BJ (cell line): Measurements from ENCODE around the gene FBXW4. TPM values are rescaled to one million over a fixed set of nuclear protein-coding genes. Genes with fewer than 3 reads are reported as not detected.

ENCODE experiments used
- CTCF ChIA-PET: fragments of 350-600 bp; formaldehyde crosslinking; extraction: SDS; loops from one replicate; lab custom pipeline; 2021; ENCODE audit warnings: antibody characterized with exemption, inconsistent platforms; lab: Yijun Ruan, JAX
- POLR2A ChIA-PET: fragments of 300-600 bp; sonication (Branson Sonifier 250); formaldehyde crosslinking; extraction: SDS; loops from one replicate; lab custom pipeline; 2021; ENCODE audit warnings: antibody characterized with exemption; lab: Charles Lee
- DNase-seq: peaks from one replicate; pipeline ENCODE4 v3.0.0-alpha.2; 2011; ENCODE audit warnings: low read depth
- H3K27me3 ChIP-seq: 2 replicates; pipeline ENCODE4 v1.6.0; 2011; ENCODE audit warnings: low read length; ENCODE audit not compliant: control insufficient read depth, insufficient read depth
- H3K36me3 ChIP-seq: 2 replicates; pipeline ENCODE4 v1.5.1; 2011; ENCODE audit warnings: low read length; ENCODE audit not compliant: control insufficient read depth, insufficient read depth
- H3K4me3 ChIP-seq: 2 replicates; pipeline ENCODE4 v1.5.1; 2011; ENCODE audit warnings: low read depth, mild to moderate bottlenecking, control low read depth, low read length
- polyA plus RNA-seq: library from polyadenylated mRNA; depleted of rRNA; stranded (reverse); fragments of >200 nt; gene quantifications from 2 replicates; pipeline ENCODE4 v1.2.3, GENCODE V29; 2011
- TF ChIP-seq, protein P1 (sequence below): IDR thresholded peaks from 2 replicates; pipeline ENCODE4 v1.5.1; 2011; ENCODE audit warnings: low read depth, mild to moderate bottlenecking, control low read depth, inconsistent platforms, low read length, moderate library complexity; ENCODE audit not compliant: insufficient read depth

Gene FBXW4
- polyA plus RNA-seq, 1 experiment = 31.2 TPM

DNA sequence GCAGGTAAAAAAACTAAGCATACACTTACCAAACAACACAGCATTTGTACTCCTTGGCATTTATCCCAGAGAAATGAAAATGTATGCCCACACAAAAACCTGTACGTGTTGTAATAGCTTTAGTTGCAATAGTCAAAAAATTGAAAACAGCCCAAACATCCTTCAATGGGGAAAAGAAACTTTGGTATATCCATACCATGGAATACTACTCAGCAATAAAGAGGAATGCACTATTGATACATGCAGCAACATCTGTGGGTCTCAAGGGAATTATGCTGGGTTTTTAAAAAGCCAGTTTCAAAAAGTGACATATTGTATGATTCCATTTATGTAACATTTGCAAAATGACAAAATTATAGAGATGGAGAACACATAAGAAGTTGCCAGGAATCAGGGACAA lies 71.4 kb downstream of the FBXW4 start:
- TF ChIP-seq, protein P1, sequence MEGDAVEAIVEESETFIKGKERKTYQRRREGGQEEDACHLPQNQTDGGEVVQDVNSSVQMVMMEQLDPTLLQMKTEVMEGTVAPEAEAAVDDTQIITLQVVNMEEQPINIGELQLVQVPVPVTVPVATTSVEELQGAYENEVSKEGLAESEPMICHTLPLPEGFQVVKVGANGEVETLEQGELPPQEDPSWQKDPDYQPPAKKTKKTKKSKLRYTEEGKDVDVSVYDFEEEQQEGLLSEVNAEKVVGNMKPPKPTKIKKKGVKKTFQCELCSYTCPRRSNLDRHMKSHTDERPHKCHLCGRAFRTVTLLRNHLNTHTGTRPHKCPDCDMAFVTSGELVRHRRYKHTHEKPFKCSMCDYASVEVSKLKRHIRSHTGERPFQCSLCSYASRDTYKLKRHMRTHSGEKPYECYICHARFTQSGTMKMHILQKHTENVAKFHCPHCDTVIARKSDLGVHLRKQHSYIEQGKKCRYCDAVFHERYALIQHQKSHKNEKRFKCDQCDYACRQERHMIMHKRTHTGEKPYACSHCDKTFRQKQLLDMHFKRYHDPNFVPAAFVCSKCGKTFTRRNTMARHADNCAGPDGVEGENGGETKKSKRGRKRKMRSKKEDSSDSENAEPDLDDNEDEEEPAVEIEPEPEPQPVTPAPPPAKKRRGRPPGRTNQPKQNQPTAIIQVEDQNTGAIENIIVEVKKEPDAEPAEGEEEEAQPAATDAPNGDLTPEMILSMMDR = no peak
- ChIA-PET CTCF (interaction anchor here (0.7 kb wide), 1 partner anchor 23 kb away, joined by 3 read pairs; no protein-coding TSS in a partner anchor), POLR2A (no interaction called here)
- Histone ChIP-seq H3K36me3 (peaks cover 4% of the 10 kb centered on the region), H3K4me3 (no peak overlapping the region), H3K27me3 (no peaks in the 10 kb centered on the region)
- no peak for DNase-seq

DNA sequence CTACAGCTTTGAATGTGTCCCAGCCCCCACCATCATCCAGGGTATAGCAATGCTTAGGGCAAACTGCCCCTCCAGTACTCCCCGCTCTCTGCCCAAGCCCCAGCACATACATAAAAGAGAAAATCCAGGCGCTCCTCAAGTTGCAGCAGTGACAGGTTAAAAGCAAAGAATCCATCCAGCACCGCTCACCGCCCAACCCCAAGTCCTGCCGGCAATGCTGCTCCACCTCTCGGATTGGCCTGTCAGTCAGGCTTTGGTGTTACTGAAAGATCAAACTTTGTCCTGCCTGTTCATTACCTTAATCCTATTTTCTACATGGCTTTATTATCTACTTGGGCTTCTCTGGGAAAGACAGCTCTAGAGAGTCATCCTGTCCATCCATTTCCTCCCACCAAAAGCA lies 75.0 kb downstream of the FBXW4 start:
- Histone ChIP-seq H3K4me3 (no peak overlapping the region), H3K27me3 (no peaks in the 10 kb centered on the region), H3K36me3 (peaks cover 9% of the 10 kb centered on the region)
- TF ChIP-seq, protein P1 = no peak
- ChIA-PET POLR2A (no interaction called here), CTCF (no interaction called here)
- no peak for DNase-seq

DNA sequence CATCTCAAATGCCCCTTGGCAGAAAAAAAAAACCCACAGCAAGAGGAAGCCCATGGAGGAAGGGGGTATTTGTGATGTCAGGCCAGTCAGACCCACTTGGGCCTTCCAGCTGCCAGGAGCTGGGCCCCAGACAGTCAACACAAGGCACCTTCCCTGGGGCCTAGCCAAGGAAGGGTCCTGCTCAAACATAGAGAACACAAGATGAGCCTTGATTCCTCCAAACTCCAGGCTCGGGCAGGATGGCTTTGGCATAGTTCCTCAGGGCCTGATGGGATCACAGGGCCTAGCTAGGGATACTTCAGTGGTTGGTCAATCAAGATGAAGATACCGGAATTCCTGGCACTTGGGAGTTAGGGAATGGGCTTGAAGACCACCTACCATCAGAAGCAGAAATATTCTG lies 76.1 kb downstream of the FBXW4 start:
- DNase-seq = no peak
- ChIA-PET POLR2A (no interaction called here), CTCF (interaction anchor here (2.5 kb wide), 1 partner anchor 16 kb away, joined by 8 read pairs; no protein-coding TSS in a partner anchor)
- TF ChIP-seq, protein P1 = no peak
- Histone ChIP-seq H3K27me3 (no peaks in the 10 kb centered on the region), H3K36me3 (peaks cover 5% of the 10 kb centered on the region), H3K4me3 (no peak overlapping the region)

DNA sequence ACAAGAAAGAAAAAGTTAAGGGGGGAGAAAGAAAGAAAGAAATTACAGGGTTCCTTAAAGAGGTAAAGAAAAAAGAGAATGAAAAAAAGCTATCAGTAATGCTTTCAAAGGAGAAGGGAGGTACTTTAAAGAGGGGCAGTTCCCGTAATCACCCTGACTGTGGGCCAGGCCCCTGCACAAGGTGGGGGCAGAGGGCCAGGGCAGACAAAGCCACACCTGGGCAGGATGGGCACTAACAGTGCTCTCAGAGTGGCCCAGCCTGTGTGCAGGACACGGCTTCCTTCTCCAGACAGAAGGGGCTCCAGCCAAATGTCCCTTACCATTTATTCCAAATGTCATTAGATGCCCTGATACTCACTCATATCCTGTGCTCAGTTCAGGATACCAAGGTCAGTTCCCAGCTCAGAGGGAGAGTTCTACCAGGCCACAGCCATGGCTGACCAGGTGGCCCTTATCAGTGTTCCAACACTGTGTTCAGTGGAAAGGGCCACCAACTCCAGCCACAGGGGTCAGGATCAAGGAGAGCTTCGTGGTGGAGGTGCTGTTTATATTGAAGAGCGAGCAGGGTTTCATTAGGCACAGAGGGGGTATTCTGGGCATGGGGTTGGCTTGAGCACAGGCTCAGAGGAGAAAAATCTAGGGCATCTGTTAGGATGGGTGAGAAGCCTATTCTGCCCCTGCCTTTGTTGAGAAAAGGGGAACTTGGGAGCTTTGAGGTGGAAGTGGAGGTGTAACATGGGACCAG lies 77.0 kb downstream of the FBXW4 start:
- DNase-seq = no peak

More for the DNA sequence above, 77.0 kb downstream of the FBXW4 start:
- Histone ChIP-seq H3K27me3 (no peaks in the 10 kb centered on the region), H3K4me3 (no peak overlapping the region), H3K36me3 (peaks cover 5% of the 10 kb centered on the region)
- ChIA-PET POLR2A (no interaction called here), CTCF (interaction anchor here (2.5 kb wide), 1 partner anchor 15 kb away, joined by 8 read pairs; no protein-coding TSS in a partner anchor)
- TF ChIP-seq, protein P1 = no peak
